Naive thymus-derived CD8-positive, alpha-beta T cell (primary cell): ENCODE data around the gene TPCN1. TPM values are rescaled to one million over a fixed set of nuclear protein-coding genes. Genes with fewer than 3 reads are reported as not detected.

Experiments used
- microRNA-seq: library from miRNA; unstranded; fragments of <30 nt; microRNA quantifications from one replicate; pipeline ENCODE4 v1.2.0, GENCODE V29; 2022; ENCODE audit warnings: borderline microRNAs expressed
- polyA plus RNA-seq, 3 donors: library from polyadenylated mRNA; unstranded; fragments of 300-500 nt; fragmentation: Illumina TruSeq; gene quantifications; one replicate each; pipeline ENCODE4 v1.2.3, GENCODE V29; 2021
- total RNA-seq, 8 experiments: library from RNA in 2 of 8; stranded (reverse) in 2 of 8; gene quantifications; one replicate each; pipeline ENCODE4 v1.2.3 and lab custom pipeline; 2021 to 2026

Gene TPCN1
- total and polyA plus RNA-seq, 5 experiments from 2014 or later: 6.7 to 83.0 (median 16.5) TPM

Small RNA genes within 50 kb of the gene (microRNA-seq; reads per million reads assigned to microRNA genes)
- not detected for gene MIR6762

Other genes with a start within 250 kb of the TPCN1 start
- gene OAS2, start 242.9 kb upstream of the TPCN1 start, total RNA-seq: 10 to 100 TPM; 40.9 to 42.8 TPM
- gene OAS2, start 242.9 kb upstream of the TPCN1 start, polyA plus RNA-seq: 10 to 100 TPM; 25.6 to 47.9 (median 25.8) TPM
- gene DTX1, start 164.7 kb upstream of the TPCN1 start, total RNA-seq: 1 to 10 TPM; 2.8 to 4.1 TPM
- gene DTX1, start 164.7 kb upstream of the TPCN1 start, polyA plus RNA-seq: 1 to 10 TPM in 1 of 3 donors, under 1 TPM in 2; 0.09 to 1.5 (median 0.48) TPM
- gene RASAL1, start 85.7 kb upstream of the TPCN1 start, total RNA-seq: under 1 TPM; 0.44 to 0.47 TPM
- gene RASAL1, start 85.7 kb upstream of the TPCN1 start, polyA plus RNA-seq: under 1 TPM; 0.13 to 0.76 (median 0.23) TPM
- gene CFAP73, start 71.7 kb upstream of the TPCN1 start, total RNA-seq: under 1 TPM in 1 of 2 experiments, not detected in 1; 0.39 TPM
- gene CFAP73, start 71.7 kb upstream of the TPCN1 start, polyA plus RNA-seq: not detected
- gene DDX54, start 36.0 kb upstream of the TPCN1 start, total RNA-seq: 10 to 100 TPM; 76.1 to 81.8 TPM
- 10 to 100 TPM; 17.9 to 38.2 (median 24.3) TPM for gene DDX54, start 36.0 kb upstream of the TPCN1 start, polyA plus RNA-seq
- 10 to 100 TPM; 12.8 to 17.1 TPM for gene RITA1, start 35.7 kb upstream of the TPCN1 start, total RNA-seq
- gene RITA1, start 35.7 kb upstream of the TPCN1 start, polyA plus RNA-seq: 10 to 100 TPM; 22.9 to 26.2 (median 24.6) TPM
- gene SLC8B1, start 113.6 kb downstream of the TPCN1 start, total RNA-seq: 100 to 1,000 TPM; 131 to 136 TPM
- gene SLC8B1, start 113.6 kb downstream of the TPCN1 start, polyA plus RNA-seq: 10 to 100 TPM; 26.3 to 71.2 (median 53.0) TPM
- gene PLBD2, start 137.1 kb downstream of the TPCN1 start, total RNA-seq: 10 to 100 TPM in 1 of 2 experiments, 1 to 10 TPM in 1; 9.7 to 13.1 TPM
- 1 to 10 TPM; 5.1 to 9.4 (median 5.5) TPM for gene PLBD2, start 137.1 kb downstream of the TPCN1 start, polyA plus RNA-seq
- gene SDS, start 182.4 kb downstream of the TPCN1 start, total RNA-seq: not detected
- not detected for gene SDS, start 182.4 kb downstream of the TPCN1 start, polyA plus RNA-seq
- gene SDSL, start 200.9 kb downstream of the TPCN1 start, total RNA-seq: not detected
- not detected for gene SDSL, start 200.9 kb downstream of the TPCN1 start, polyA plus RNA-seq